ENCODE measurements around the gene AFMID.
"Not testable (repeated sequence)": the region's sequence is repeated elsewhere in the genome, so short reads cannot be mapped to it uniquely, and the experiment has no call there.

The AFMID gene

DNA sequence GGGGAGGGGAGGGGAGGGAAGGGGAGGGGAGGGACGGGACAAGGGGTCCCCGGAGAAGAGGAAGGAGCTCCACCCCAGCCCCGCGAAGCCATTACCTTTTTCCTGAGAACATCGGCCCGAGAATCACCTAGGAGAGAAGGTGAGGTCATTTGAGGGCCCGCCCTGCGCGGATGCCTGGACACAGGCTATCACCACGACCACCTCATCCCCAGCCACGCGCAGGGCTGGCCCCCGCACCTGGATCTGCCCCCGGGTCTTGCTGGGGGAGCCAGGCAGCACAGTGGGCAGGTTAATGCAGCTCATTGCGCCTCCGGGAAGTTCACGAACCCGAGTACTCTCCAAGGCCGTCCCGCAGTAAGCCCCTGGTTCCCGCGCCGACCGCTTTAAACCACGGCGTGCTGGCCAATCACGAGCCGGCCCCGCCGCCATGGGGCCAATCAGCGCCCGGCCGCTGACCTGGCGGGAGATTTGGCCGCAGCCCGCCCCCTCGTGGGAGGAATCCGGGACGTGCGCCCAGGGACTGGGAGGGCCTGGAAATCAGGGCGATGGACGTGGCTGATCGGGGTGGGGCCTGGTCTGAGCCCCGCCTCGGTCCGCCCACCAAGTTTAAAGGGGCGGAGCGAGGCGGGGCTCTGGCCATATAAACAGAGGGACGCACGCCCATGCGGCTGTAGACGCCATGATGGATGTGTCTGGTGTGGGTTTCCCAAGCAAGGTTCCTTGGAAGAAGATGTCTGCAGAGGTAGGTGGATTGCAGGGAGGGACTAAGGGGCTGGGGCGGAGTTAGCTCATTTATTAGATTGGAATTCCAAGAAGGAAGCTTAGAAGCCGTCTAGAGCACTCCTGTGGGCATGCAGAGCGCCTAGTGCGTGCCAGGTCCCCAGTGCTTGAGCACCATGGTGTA, at the start of gene AFMID, which contains the start of gene TK1:
Gene AFMID (plus strand): TSS at position 671 of the 904 bp plus-strand sequence. CDS start 9 bp downstream, at position 680.
Gene TK1 (minus strand): TSS at position 361 of the 904 bp plus-strand sequence. CDS start 58 bp downstream, at position 303.
- H3K36me3 ChIP-seq (ENCODE audit: insufficient read depth, low read length) = peaks cover 35% of the 10 kb centered on the region

GRCh38 chr17:78137392-78138203, 49.6 kb upstream of the AFMID start:
- no peaks in the 10 kb centered on the region for H3K4me1 ChIP-seq (ENCODE audit: insufficient read depth, low read length)
- no peak overlapping the region for H3K4me3 ChIP-seq (ENCODE audit: low read length)

More for the DNA sequence above, at the start of gene AFMID, which contains the start of gene TK1:
- H3K27me3 ChIP-seq (ENCODE audit: insufficient read depth, low read length) = no peaks in the 10 kb centered on the region
- peak within 1 kb of the TSS; percentile 51 for H2AFZ ChIP-seq (ENCODE audit: low read depth, low read length)
- peaks cover 37% of the 10 kb centered on the region for H3K4me1 ChIP-seq (ENCODE audit: insufficient read depth, low read length)
- H3K9me3 ChIP-seq (ENCODE audit: low read length) = no peaks in the 10 kb centered on the region
- peak within 1 kb of the TSS; percentile 94 for H3K4me3 ChIP-seq (ENCODE audit: low read length)

GRCh38 chr17:78138204-78139060, 48.7 kb upstream of the AFMID start:
- H3K27me3 ChIP-seq (ENCODE audit: insufficient read depth, low read length) = peaks cover 17% of the 10 kb centered on the region
- H3K36me3 ChIP-seq (ENCODE audit: insufficient read depth, low read length) = no peaks in the 10 kb centered on the region
- H3K9me3 ChIP-seq (ENCODE audit: low read length) = no peaks in the 10 kb centered on the region
- no peak overlapping the region for H2AFZ ChIP-seq (ENCODE audit: low read depth, low read length)
- H3K4me1 ChIP-seq (ENCODE audit: insufficient read depth, low read length) = no peaks in the 10 kb centered on the region
- H3K4me3 ChIP-seq (ENCODE audit: low read length) = no peak overlapping the region

More at GRCh38 chr17:78137392-78138203, 49.6 kb upstream of the AFMID start:
- Histone ChIP-seq H3K36me3 (ENCODE audit: insufficient read depth, low read length) (no peaks in the 10 kb centered on the region), H2AFZ (ENCODE audit: low read depth, low read length) (no peak overlapping the region), H3K9me3 (ENCODE audit: low read length) (no peaks in the 10 kb centered on the region), H3K27me3 (ENCODE audit: insufficient read depth, low read length) (peaks cover 25% of the 10 kb centered on the region)

- H3K9me3 ChIP-seq (ENCODE audit: low read length); H2AFZ ChIP-seq (ENCODE audit: low read depth, low read length); H3K4me3 ChIP-seq (ENCODE audit: low read length); H3K36me3 ChIP-seq (ENCODE audit: insufficient read depth, low read length); H3K4me1 ChIP-seq (ENCODE audit: insufficient read depth, low read length): not testable (repeated sequence)
- peaks cover 10% of the 10 kb centered on the region for H3K27me3 ChIP-seq (ENCODE audit: insufficient read depth, low read length)
These were observed 47.3 kb upstream of the AFMID start for GRCh38 chr17:78139861-78140168.

DNA sequence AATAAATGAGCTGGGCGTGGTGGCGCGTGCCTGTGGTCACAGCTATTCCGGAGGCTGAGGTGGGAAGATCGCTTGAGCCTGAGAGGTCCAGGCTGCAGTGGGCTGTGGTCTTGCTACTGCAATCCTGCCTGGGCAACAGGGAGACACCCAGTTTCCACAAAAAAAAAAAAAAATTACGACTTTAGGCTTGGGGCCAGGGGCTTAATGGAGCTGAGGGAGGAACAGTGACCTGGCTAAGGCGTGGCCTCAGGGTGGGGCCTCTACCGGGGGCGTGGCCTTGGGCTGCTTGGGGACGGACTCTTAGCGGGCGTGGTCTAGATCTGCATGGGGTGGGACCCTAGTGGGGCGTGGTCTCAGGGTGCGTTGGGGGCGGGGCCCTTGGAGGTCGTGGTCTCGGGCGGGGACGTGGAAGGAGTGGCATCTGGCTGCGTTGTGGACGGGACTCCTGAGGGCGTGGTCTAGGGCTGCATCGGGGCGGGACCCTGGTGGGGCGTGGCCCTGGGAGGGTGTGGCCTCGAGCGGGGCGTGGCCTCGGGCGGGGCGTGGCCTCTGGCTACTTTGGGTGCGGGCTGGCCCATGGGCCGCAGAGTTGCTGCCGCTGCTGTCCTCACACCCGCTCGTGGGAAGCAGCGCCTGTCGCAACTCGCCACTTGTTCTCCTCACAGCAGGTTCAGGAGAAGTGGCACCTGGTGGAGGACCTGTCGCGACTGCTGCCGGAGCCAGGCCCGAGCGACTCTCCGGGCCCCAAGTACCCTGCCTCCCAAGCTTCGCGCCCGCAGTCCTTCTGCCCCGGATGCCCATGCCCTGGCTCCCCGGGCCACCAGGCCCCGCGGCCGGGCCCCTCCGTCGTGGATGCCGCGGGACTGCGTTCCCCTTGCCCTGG, 46.8 kb upstream of the AFMID start:
- Histone ChIP-seq H3K4me3 (ENCODE audit: low read length) (no peak overlapping the region), H3K27me3 (ENCODE audit: insufficient read depth, low read length) (peaks cover 10% of the 10 kb centered on the region), H3K36me3 (ENCODE audit: insufficient read depth, low read length) (no peaks in the 10 kb centered on the region), H3K4me1 (ENCODE audit: insufficient read depth, low read length) (no peaks in the 10 kb centered on the region), H2AFZ (ENCODE audit: low read depth, low read length) (no peak overlapping the region), H3K9me3 (ENCODE audit: low read length) (no peaks in the 10 kb centered on the region)

GRCh38 chr17:78141437-78142118, 45.6 kb upstream of the AFMID start:
- no peak overlapping the region for H2AFZ ChIP-seq (ENCODE audit: low read depth, low read length)
- H3K36me3 ChIP-seq (ENCODE audit: insufficient read depth, low read length) = no peaks in the 10 kb centered on the region

DNA sequence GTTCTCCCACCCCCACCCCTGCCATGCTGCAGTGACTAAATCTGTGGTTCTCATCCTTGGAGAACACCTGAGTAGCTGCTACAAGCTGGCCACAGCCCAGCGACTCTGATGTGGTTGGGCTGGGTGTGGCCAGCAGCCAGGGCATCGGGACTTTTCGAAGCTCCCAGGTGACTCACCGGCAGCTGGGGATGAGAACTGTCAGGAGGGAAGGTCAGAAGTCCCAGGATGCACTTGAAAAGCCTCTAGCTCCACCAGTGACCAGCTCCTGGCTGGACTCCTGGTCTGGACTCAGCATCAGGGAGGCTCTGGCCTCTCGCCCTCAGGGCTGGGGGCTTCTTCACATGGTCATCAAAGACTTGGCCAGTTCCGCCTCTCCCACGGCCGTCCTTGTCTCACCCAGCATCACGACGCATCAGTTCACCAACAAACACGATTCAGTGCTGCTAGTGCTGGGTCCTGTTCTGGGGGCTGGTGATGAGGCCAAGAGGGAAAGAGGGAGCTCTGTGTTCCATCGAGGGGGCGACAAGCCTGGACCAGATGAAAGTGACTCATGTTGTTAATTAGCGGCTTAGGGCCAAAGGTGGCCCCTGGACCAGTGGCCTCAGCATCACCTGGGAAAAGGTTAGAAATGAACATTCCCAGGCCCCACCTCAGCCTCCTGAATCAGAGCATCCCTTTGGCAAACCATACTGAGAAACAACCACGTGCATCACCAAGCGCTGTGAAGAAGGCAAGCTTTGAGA, 44.9 kb upstream of the AFMID start:
- Histone ChIP-seq H3K4me3 (ENCODE audit: low read length) (no peak overlapping the region), H3K27me3 (ENCODE audit: insufficient read depth, low read length) (peaks cover 11% of the 10 kb centered on the region), H3K9me3 (ENCODE audit: low read length) (no peaks in the 10 kb centered on the region), H3K4me1 (ENCODE audit: insufficient read depth, low read length) (no peaks in the 10 kb centered on the region), H3K36me3 (ENCODE audit: insufficient read depth, low read length) (no peaks in the 10 kb centered on the region), H2AFZ (ENCODE audit: low read depth, low read length) (no peak overlapping the region)

More at GRCh38 chr17:78141437-78142118, 45.6 kb upstream of the AFMID start:
- Histone ChIP-seq H3K27me3 (ENCODE audit: insufficient read depth, low read length) (peaks cover 10% of the 10 kb centered on the region), H3K4me3 (ENCODE audit: low read length) (no peak overlapping the region), H3K9me3 (ENCODE audit: low read length) (no peaks in the 10 kb centered on the region), H3K4me1 (ENCODE audit: insufficient read depth, low read length) (no peaks in the 10 kb centered on the region)

DNA sequence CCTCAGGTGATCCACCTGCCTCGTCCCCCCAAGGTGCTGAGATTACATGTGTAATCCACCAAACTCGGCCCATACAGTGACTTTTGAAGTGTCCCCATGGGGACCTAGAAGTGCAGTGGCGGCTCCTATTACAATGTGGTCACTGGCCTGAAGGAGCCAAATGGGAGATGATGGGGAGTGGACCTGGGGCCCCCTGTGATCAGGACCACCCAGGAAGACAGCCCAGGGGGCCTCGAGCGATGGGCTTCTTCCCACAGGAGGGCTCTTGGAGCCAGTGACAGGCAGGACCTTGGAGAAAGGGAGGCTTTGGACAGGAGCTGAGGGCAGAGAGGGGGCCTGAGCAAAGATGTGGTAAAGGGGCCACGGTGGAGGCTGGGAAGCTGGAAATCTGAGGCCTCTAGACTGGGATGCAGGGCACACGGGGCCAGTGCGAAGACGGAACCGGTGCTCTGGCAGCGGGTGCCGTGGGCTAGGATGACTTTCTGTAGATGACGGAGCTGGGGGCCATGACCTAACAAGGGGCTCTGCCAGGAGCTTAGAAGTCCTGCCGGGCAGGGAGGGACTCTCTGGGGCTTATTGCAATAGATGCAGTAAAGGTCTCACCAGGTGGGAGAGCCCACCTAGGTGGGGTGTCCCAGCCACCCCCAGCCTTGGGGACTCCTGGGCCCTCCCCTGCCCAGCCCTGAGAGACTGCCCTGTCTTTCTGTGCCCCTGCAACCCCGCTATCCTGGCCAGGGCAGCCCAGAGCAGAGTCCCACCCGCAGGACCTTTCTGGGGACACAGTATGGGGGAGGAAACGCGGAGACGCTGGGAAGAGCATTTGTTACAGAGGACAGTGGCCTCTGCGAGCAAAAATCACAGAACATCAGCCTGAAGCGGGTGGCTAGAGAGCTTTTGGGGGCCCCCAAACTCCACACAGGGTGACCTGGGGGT, 43.7 kb upstream of the AFMID start:
- Histone ChIP-seq H3K36me3 (ENCODE audit: insufficient read depth, low read length) (no peaks in the 10 kb centered on the region), H2AFZ (ENCODE audit: low read depth, low read length) (no peak overlapping the region), H3K27me3 (ENCODE audit: insufficient read depth, low read length) (peaks cover 10% of the 10 kb centered on the region), H3K9me3 (ENCODE audit: low read length) (no peaks in the 10 kb centered on the region), H3K4me1 (ENCODE audit: insufficient read depth, low read length) (no peaks in the 10 kb centered on the region), H3K4me3 (ENCODE audit: low read length) (no peak overlapping the region)

DNA sequence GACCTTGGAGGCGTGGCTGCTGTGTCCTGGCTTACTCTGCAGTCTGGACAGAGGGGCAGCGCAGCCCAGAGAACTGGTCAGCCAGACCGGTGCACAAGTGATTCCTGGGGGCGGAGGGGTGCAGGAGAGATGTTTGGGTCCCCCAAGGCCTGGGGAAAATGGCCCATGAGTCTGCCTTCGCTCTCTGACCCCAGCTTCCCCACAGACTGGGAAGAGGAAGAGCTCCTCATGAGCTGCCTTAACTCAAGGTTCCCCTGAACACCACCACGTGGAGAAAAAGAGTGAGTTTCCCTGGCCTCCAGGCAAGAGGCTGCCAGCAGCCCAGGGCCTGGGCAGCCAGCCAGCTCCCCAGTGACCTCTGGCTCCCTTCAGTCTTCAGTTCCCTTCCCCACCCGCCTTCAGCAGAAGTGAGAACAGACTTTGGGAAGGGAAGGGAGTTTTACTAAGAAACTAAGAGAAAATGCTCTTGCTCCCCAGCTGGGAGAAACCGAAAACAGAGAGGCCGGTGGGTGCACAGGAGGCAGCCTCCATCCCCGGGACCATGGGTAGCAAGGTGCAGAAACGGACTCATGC, 42.9 kb upstream of the AFMID start:
- Histone ChIP-seq H3K4me3 (ENCODE audit: low read length) (no peak overlapping the region), H3K4me1 (ENCODE audit: insufficient read depth, low read length) (no peaks in the 10 kb centered on the region), H2AFZ (ENCODE audit: low read depth, low read length) (no peak overlapping the region), H3K9me3 (ENCODE audit: low read length) (no peaks in the 10 kb centered on the region), H3K27me3 (ENCODE audit: insufficient read depth, low read length) (peaks cover 10% of the 10 kb centered on the region), H3K36me3 (ENCODE audit: insufficient read depth, low read length) (no peaks in the 10 kb centered on the region)

All from neuron (in vitro differentiated cells).